Stimulated activated CD8-positive, alpha-beta memory T cell treated with anti-CD3 and anti-CD28 coated beads, Interleukin-7, amount 100 ng/mL, for 1 hour (primary cell): ENCODE measurements around the gene TBC1D22A.

Experiments
- DNase-seq, 2 donors: peaks; one replicate each; pipeline ENCODE4 v3.0.0-alpha.2; 2020; ENCODE audit warnings: low read depth in 2 of 2

TBC1D22A gene

GRCh38 chr22:47057916-47058585 is 295.6 kb downstream of the TBC1D22A start:
- DNase-seq = no peak

- DNase-seq = no peak
Measured at GRCh38 chr22:47059076-47059475, 296.6 kb downstream of the TBC1D22A start.

- no peak for DNase-seq
Measured at GRCh38 chr22:47059701-47060161, 297.3 kb downstream of the TBC1D22A start.

GRCh38 chr22:47060718-47061117 is 298.3 kb downstream of the TBC1D22A start:
- no peak for DNase-seq

GRCh38 chr22:47061226-47061625 is 298.8 kb downstream of the TBC1D22A start:
- no peak for DNase-seq

- DNase-seq = no peak
Measured at GRCh38 chr22:47062126-47062525, 299.7 kb downstream of the TBC1D22A start.

- no peak for DNase-seq
Measured at GRCh38 chr22:47063071-47063509, 300.6 kb downstream of the TBC1D22A start.

GRCh38 chr22:47063606-47064005 is 301.2 kb downstream of the TBC1D22A start:
- DNase-seq = no peak

GRCh38 chr22:47064016-47064415 is 301.6 kb downstream of the TBC1D22A start:
- no peak for DNase-seq

- DNase-seq = no peak
Measured at GRCh38 chr22:47064416-47064815, 302.0 kb downstream of the TBC1D22A start.

GRCh38 chr22:47065756-47066615 is 303.5 kb downstream of the TBC1D22A start:
- no peak for DNase-seq

- no peak for DNase-seq
Measured at GRCh38 chr22:47066616-47066905, 304.1 kb downstream of the TBC1D22A start.

GRCh38 chr22:47067321-47067890 is 305.0 kb downstream of the TBC1D22A start:
- no peak for DNase-seq

- DNase-seq = no peak
Measured at GRCh38 chr22:47067911-47068625, 305.6 kb downstream of the TBC1D22A start.

- no peak for DNase-seq
Measured at GRCh38 chr22:47068626-47068996, 306.2 kb downstream of the TBC1D22A start.

- no peak for DNase-seq
Measured at GRCh38 chr22:47069270-47069669, 306.8 kb downstream of the TBC1D22A start.

- no peak for DNase-seq
Measured at GRCh38 chr22:47071078-47071806, 308.8 kb downstream of the TBC1D22A start.

- no peak for DNase-seq
Measured at GRCh38 chr22:47071807-47072641, 309.6 kb downstream of the TBC1D22A start.

GRCh38 chr22:47072642-47072967 is 310.2 kb downstream of the TBC1D22A start:
- no peak for DNase-seq

- no peak for DNase-seq
Measured at GRCh38 chr22:47073075-47073474, 310.6 kb downstream of the TBC1D22A start.

GRCh38 chr22:47074105-47074504 is 311.7 kb downstream of the TBC1D22A start:
- no peak for DNase-seq
